ENCODE results near the gene YWHAQ. TPM values are rescaled to one million over a fixed set of nuclear protein-coding genes. Genes with fewer than 3 reads are reported as not detected.
A peak's percentile ranks its signal among the peaks of the same experiment; 100 is the strongest.

YWHAQ gene
- total RNA-seq, 1 donor from 2014 or later, result 173 TPM

DNA sequence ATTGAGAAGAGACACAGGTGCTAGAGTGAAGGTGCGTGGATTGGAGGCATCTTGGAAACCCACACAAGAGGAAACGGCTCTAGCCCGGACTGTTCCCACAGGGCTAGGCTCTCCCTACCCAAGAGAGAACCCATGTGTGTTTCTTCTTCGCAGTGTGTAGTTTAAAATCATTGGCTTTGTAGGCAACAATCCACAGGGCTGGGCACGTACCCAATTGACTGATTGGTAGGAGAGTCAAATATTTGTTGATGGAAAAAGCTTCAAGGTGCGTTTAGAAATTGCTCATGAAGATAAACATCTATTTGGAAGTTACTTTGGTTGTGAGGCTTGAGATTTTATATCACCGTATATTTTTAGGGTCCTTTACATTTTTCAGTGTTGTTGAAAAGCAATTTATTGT lies 13.2 kb upstream of the YWHAQ start:
- intact Hi-C loops (cut with DNase I), result no loop called here
- TF ChIP-seq POLR2AphosphoS5 (IDR thresholded peaks at IDR 0.05; ENCODE audit: insufficient read depth in 1 of 2, low read depth in 1 of 2) (no peak), POLR2A (IDR thresholded peaks at IDR 0.05) (no peak)
- TF ChIP-seq, protein P1, sequence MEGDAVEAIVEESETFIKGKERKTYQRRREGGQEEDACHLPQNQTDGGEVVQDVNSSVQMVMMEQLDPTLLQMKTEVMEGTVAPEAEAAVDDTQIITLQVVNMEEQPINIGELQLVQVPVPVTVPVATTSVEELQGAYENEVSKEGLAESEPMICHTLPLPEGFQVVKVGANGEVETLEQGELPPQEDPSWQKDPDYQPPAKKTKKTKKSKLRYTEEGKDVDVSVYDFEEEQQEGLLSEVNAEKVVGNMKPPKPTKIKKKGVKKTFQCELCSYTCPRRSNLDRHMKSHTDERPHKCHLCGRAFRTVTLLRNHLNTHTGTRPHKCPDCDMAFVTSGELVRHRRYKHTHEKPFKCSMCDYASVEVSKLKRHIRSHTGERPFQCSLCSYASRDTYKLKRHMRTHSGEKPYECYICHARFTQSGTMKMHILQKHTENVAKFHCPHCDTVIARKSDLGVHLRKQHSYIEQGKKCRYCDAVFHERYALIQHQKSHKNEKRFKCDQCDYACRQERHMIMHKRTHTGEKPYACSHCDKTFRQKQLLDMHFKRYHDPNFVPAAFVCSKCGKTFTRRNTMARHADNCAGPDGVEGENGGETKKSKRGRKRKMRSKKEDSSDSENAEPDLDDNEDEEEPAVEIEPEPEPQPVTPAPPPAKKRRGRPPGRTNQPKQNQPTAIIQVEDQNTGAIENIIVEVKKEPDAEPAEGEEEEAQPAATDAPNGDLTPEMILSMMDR (IDR thresholded peaks at IDR 0.05), result no peak
- H3K4me1 ChIP-seq, result peaks cover 6% of the 10 kb centered on the region
- no peak overlapping the region for H3K27ac ChIP-seq
- no peaks in the 10 kb centered on the region for H3K27me3 ChIP-seq
- H3K9me3 ChIP-seq, result no peaks in the 10 kb centered on the region
- H3K36me3 ChIP-seq, result no peaks in the 10 kb centered on the region
- H3K4me3 ChIP-seq, result no peak overlapping the region
- DNase-seq (ENCODE audit: extremely low spot score in 2 of 2), result no peak

DNA sequence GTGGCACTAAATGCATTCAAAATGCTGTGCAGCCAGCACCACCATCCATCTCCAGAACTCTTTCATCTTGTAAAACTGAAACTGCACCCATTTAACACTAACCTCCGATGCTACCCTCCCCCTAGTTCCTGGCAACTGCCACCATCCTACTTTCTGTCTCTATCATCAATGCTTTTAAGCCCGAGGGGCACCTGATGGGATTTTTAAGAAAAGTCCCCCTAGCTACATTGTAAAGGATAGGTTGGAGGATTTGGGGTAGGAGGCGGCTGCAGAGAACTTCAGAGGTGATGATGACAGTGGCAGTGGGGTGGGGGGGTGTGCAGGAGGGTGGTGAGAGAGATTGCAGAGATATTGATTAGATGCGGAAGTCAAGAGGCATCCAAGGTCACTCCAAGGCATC lies 10.8 kb upstream of the YWHAQ start:
- Histone ChIP-seq H3K36me3 (no peaks in the 10 kb centered on the region), H3K4me1 (peaks cover 16% of the 10 kb centered on the region), H3K9me3 (no peaks in the 10 kb centered on the region), H3K27ac (no peak overlapping the region), H3K27me3 (no peaks in the 10 kb centered on the region), H3K4me3 (no peak overlapping the region)
- intact Hi-C loops (cut with DNase I), result no loop called here
- DNase-seq (ENCODE audit: extremely low spot score in 2 of 2), result no peak
- TF ChIP-seq, protein P1 (IDR thresholded peaks at IDR 0.05), result no peak
- TF ChIP-seq POLR2AphosphoS5 (IDR thresholded peaks at IDR 0.05; ENCODE audit: insufficient read depth in 1 of 2, low read depth in 1 of 2) (no peak), POLR2A (IDR thresholded peaks at IDR 0.05) (no peak)

DNA sequence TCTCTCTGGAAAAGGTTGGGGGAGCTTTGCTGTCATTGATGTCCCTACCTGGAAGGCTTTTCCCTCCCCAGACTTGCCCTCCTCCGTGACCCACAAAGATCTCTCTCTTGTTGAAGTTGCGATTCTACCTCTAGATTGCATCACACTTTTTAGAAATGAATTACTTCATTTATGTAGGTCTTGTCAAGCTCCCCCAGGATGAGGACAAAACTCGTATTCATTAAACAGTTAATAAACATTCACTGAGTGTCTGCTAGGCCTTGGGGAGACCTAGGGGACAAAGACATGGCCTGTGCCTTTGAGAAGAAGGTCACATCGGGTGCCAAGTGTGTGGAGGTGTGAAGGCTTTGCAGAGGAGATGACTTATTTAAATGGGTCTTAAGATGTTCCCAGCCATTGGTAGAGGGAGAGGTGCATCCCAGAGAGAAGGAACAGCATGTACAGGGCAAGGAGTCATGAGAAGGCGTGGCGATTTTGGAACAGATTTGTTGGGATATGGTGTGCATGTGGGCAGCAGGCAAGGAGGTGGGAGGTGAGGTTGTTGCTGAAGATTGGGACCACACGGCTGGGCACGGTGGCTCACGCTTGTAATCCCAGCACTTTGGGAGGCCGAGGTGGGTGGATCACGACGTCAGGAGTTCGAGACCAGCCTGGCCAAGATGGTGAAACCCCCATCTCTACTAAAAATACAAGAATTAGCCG lies 9.8 kb upstream of the YWHAQ start:
- no peak for DNase-seq (ENCODE audit: extremely low spot score in 2 of 2)
- intact Hi-C loops (cut with DNase I), result no loop called here
- H3K27ac ChIP-seq, result peak overlapping the region; percentile 79
- H3K36me3 ChIP-seq, result no peaks in the 10 kb centered on the region
- TF ChIP-seq POLR2AphosphoS5 (IDR thresholded peaks at IDR 0.05; ENCODE audit: insufficient read depth in 1 of 2, low read depth in 1 of 2) (no peak), POLR2A (IDR thresholded peaks at IDR 0.05) (no peak)
- TF ChIP-seq, protein P1 (IDR thresholded peaks at IDR 0.05), result no peak
- peaks cover 16% of the 10 kb centered on the region for H3K4me1 ChIP-seq
- H3K9me3 ChIP-seq, result no peaks in the 10 kb centered on the region
- H3K27me3 ChIP-seq, result no peaks in the 10 kb centered on the region
- no peak overlapping the region for H3K4me3 ChIP-seq

DNA sequence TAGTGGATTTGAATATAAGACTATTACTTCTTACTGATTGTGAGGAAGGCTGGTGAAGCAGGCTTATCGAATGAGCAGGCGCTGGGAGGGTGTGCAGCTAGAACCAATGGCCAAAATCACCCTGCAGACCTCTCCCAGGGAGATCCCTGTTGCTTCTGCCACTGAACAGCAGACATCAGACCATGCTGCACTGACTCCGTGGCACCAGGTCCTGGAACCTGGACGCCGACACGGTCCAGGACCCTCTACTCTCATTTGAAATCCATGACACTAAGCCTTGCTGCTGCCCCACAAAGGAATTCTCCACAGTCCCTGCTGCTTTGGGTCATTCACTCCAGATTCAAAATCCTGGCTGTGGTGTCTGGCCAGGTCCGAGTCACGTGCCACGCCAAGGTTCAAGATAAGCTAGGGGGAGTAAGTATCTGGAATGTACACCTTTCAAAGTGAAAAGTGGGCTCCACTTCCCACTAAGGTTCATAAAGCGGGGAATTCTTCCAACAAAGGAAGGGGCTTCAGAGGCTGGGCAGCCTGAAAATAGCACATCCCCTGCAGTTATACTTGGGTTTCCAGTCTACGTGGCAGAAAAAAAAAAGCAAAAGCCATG lies 9.0 kb upstream of the YWHAQ start:
- intact Hi-C loops (cut with DNase I), result no loop called here
- no peak for DNase-seq (ENCODE audit: extremely low spot score in 2 of 2)
- peak overlapping the region; percentile 79 for H3K27ac ChIP-seq

More for the DNA sequence above, 9.0 kb upstream of the YWHAQ start:
- Histone ChIP-seq H3K4me1 (peaks cover 16% of the 10 kb centered on the region), H3K4me3 (no peak overlapping the region), H3K9me3 (no peaks in the 10 kb centered on the region), H3K27me3 (no peaks in the 10 kb centered on the region), H3K36me3 (no peaks in the 10 kb centered on the region)
- TF ChIP-seq, protein P1 (IDR thresholded peaks at IDR 0.05), result no peak
- TF ChIP-seq POLR2AphosphoS5 (IDR thresholded peaks at IDR 0.05; ENCODE audit: insufficient read depth in 1 of 2, low read depth in 1 of 2), result no peak
- no peak for TF ChIP-seq POLR2A (IDR thresholded peaks at IDR 0.05)

Data from vagina (tissue), 2 donors.